OCI-LY3 (cell line): Measurements from ENCODE around the gene SRXN1.

Source experiments
- H2AFZ ChIP-seq: fragments of 200-600, 300-600 bp; shearing (Covaris generic); 2 replicates; pipeline ENCODE4 v1.6.0; 2014; ENCODE audit warnings: antibody characterized with exemption, low read depth, low read length
- H3K27ac ChIP-seq: fragments of 200-600, 300-600 bp; sonication (generic); 2 replicates; pipeline ENCODE4 v1.5.1; 2014; ENCODE audit warnings: mild to moderate bottlenecking, low read length, moderate library complexity, mixed read lengths
- H3K27me3 ChIP-seq: fragments of 200-600, 300-600 bp; sonication (generic); 2 replicates; pipeline ENCODE4 v1.6.1; 2014; ENCODE audit warnings: low read depth, low read length, mixed read lengths
- H3K36me3 ChIP-seq: fragments of 200-600, 300-600 bp; sonication (generic); replicated peaks from 2 replicates; pipeline ENCODE3; 2014; ENCODE audit warnings: low read depth, low read length, mixed read lengths
- H3K4me1 ChIP-seq: fragments of 300-600, 200-600 bp; sonication (generic); 2 replicates; pipeline ENCODE4 v1.6.1; 2014; ENCODE audit warnings: low read length, mixed read lengths
- H3K4me2 ChIP-seq: fragments of 200-600, 300-600 bp; sonication (generic); 2 replicates; pipeline ENCODE4 v1.6.1; 2014; ENCODE audit warnings: low read length, mixed read lengths
- H3K4me3 ChIP-seq: fragments of 300-600, 200-600 bp; sonication (generic); 2 replicates; pipeline ENCODE4 v1.5.1; 2014; ENCODE audit warnings: antibody characterized with exemption, mild to moderate bottlenecking, low read length, moderate library complexity
- H3K79me2 ChIP-seq: fragments of 300-600, 200-600 bp; shearing (Covaris generic); 2 replicates; pipeline ENCODE4 v1.6.1; 2014; ENCODE audit warnings: mild to moderate bottlenecking, low read length, mixed read lengths
- H3K9ac ChIP-seq: fragments of 300-600, 200-600 bp; shearing (Covaris generic); 2 replicates; pipeline ENCODE4 v1.6.0; 2014; ENCODE audit warnings: mild to moderate bottlenecking, low read length, moderate library complexity
- H3K9me3 ChIP-seq: fragments of 200-600, 300-600 bp; shearing (Covaris generic); 2 replicates; pipeline ENCODE4 v1.6.1; 2014; ENCODE audit warnings: low read length, mixed read lengths; ENCODE audit not compliant: insufficient read depth
- H4K20me1 ChIP-seq: fragments of 200-600, 300-600 bp; sonication (generic); 2 replicates; pipeline ENCODE4 v1.6.1; 2016; ENCODE audit warnings: low read length, mixed read lengths; ENCODE audit not compliant: insufficient read depth
- EZH2phosphoT487 ChIP-seq: fragments of 200-600 bp; shearing (Covaris generic); IDR thresholded peaks from 2 replicates; pipeline ENCODE4 v1.6.1; 2018; ENCODE audit warnings: antibody characterized with exemption, mixed run types, low read depth
- TF ChIP-seq, protein P1 (sequence below): fragments of 200-600, 300-600 bp; sonication (generic); IDR thresholded peaks from 2 replicates; pipeline ENCODE4 v1.5.1; 2014; ENCODE audit warnings: antibody characterized with exemption, low read length, low read depth

SRXN1 gene

DNA sequence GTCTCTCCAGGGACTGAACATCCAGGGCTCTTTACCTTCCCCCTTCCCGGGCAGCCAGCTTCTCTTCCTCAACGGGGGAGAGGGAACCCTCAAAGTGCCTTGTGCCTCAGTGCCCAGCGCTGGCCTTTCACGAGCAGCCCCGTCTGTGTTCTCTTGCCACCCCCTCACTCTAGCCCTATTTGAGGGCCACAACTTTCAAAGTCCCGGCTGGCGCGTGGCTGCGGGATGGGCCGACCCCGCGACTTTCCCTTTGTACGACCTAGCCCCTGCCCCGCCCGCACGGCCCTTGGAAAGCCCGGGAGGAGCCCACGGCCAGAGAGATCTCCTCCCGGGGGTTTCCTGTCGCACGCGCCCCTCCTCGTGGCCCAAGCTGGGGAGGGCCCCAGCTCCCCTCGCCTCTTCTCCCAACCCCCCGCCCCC is 22.0 kb upstream of the SRXN1 start:
- Histone ChIP-seq H3K4me2 (peak overlapping the region; percentile 94), H3K4me3 (peak overlapping the region; percentile 71), H3K79me2 (peaks cover 14% of the 10 kb centered on the region), H3K9ac (peak overlapping the region; percentile 81), H3K9me3 (no peaks in the 10 kb centered on the region), H3K27me3 (no peaks in the 10 kb centered on the region), H4K20me1 (no peaks in the 10 kb centered on the region), H3K36me3 (peaks cover 5% of the 10 kb centered on the region), H3K4me1 (peaks cover 89% of the 10 kb centered on the region), H2AFZ (0 out of 2 replicates have a peak overlapping the region, but pooled peaks have one; percentile 0), H3K27ac (peak overlapping the region; percentile 94)
- no peak for TF ChIP-seq EZH2phosphoT487
- TF ChIP-seq, protein P1, sequence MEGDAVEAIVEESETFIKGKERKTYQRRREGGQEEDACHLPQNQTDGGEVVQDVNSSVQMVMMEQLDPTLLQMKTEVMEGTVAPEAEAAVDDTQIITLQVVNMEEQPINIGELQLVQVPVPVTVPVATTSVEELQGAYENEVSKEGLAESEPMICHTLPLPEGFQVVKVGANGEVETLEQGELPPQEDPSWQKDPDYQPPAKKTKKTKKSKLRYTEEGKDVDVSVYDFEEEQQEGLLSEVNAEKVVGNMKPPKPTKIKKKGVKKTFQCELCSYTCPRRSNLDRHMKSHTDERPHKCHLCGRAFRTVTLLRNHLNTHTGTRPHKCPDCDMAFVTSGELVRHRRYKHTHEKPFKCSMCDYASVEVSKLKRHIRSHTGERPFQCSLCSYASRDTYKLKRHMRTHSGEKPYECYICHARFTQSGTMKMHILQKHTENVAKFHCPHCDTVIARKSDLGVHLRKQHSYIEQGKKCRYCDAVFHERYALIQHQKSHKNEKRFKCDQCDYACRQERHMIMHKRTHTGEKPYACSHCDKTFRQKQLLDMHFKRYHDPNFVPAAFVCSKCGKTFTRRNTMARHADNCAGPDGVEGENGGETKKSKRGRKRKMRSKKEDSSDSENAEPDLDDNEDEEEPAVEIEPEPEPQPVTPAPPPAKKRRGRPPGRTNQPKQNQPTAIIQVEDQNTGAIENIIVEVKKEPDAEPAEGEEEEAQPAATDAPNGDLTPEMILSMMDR = no peak

DNA sequence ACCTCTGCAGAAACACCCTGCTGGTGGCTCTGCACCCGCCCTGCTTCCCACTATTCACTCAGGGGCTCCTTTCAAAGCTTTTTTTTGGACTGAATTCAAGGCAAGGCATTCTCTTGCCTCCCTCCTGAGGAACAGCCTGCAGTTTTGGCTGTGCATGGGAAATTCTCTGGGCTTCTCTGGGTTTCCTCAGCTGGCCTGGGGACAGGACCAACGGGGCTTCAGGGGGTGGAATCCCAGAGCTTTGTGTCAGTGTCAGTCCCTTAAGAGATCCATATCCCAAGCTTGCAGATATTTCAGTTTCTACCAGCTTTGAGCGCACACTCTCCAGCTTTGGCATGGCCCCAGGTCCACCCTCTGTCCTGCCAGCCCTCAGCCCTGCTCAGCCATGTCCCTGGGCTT is 20.6 kb upstream of the SRXN1 start:
- H2AFZ ChIP-seq = no peak overlapping the region
- peak overlapping the region; percentile 71 for H3K4me3 ChIP-seq
- no peaks in the 10 kb centered on the region for H3K27me3 ChIP-seq
- H3K9me3 ChIP-seq = no peaks in the 10 kb centered on the region
- peaks cover 81% of the 10 kb centered on the region for H3K4me1 ChIP-seq
- peaks cover 9% of the 10 kb centered on the region for H3K36me3 ChIP-seq
- peak overlapping the region; percentile 81 for H3K9ac ChIP-seq
- H3K4me2 ChIP-seq = peak overlapping the region; percentile 94
- H3K79me2 ChIP-seq = peaks cover 14% of the 10 kb centered on the region
- peak overlapping the region; percentile 94 for H3K27ac ChIP-seq
- H4K20me1 ChIP-seq = no peaks in the 10 kb centered on the region
- TF ChIP-seq, protein P1 = no peak
- TF ChIP-seq EZH2phosphoT487 = no peak

DNA sequence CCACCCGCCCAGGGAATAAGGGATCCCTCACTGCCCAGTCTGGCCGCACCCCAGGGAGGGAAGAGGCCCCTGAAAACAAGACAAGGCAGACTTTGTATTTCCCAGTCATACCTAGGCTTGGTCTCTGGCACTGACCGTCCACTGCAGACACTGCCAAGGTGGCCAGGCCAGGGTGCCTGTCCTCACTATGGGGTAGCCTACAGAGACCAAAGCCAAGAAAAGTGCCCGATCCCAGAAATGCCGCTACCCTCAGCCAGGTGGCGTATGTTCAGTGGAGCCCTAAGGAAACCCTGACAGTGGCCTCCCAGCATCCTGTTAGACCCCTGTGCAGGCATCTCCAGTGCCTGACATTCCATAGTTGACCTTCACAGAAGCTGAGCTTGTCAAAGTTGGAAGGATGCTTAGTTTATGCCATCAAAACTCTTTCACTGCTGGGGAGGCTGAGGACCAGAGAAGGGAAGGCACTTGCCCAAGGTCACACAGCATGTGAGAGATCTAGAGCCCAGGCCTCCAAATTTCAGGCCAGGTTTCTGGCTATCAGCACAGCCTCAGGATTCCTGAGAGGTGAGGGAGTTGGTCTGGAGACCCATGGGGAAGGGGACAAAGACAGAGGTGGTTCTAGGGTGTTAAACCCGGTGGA is 20.1 kb upstream of the SRXN1 start:
- Histone ChIP-seq H3K9ac (peak overlapping the region; percentile 81), H3K36me3 (peaks cover 9% of the 10 kb centered on the region), H3K9me3 (no peaks in the 10 kb centered on the region), H3K4me3 (peak overlapping the region; percentile 71), H4K20me1 (no peaks in the 10 kb centered on the region), H3K4me1 (peaks cover 80% of the 10 kb centered on the region), H3K27ac (peak overlapping the region; percentile 94), H2AFZ (0 out of 2 replicates have a peak overlapping the region, but pooled peaks have one; percentile 37), H3K27me3 (no peaks in the 10 kb centered on the region), H3K79me2 (peaks cover 14% of the 10 kb centered on the region), H3K4me2 (peak overlapping the region; percentile 94)
- no peak for TF ChIP-seq EZH2phosphoT487
- TF ChIP-seq, protein P1 = peak; percentile 69

DNA sequence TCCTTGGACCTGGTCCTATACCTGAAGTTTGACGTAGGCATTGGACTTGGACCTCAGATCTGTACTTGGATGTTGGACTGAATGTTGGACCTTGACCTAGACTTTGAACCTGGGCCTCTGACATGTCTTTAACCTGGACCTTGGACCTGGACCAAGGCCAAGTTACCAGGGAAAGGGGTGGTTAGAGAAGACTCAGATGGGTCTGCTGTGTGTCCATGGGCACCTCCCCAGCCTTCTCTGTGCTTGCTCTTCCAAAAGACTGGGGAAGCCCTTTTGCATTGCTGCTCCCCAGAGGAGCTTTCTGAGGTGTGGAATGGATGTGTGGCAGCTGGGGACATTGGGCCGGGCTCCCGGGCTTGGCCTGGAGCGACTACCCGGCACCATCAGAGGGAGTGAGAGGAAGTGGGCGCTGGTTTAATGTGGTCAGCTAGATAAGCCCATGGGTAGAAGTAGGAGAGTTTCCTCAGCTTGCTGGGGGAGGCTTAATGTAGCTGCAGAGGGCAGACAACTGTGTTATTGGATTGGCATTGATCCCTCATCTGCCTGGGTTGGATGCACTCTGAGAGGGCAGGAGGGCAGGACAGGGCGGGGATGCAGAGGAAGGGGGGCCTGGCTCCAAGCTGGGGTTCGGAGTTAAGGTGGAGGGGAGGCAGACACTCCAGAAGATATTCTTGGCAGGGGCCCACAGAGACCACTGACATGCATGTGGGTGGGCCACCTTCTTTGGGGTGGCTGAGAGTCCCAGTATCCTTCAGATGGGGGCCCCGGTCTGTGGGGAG is 18.4 kb upstream of the SRXN1 start:
- Histone ChIP-seq H3K4me1 (peaks cover 80% of the 10 kb centered on the region), H3K27ac (peak overlapping the region; percentile 4; the same call in 1 of the 2 replicates), H3K9ac (no peak overlapping the region; the same call in 1 of the 2 replicates), H3K4me2 (peak overlapping the region; percentile 94; the same call in 1 of the 2 replicates), H3K4me3 (no peak overlapping the region), H3K36me3 (peaks cover 9% of the 10 kb centered on the region), H4K20me1 (no peaks in the 10 kb centered on the region), H2AFZ (no peak overlapping the region), H3K9me3 (no peaks in the 10 kb centered on the region), H3K27me3 (no peaks in the 10 kb centered on the region), H3K79me2 (peaks cover 14% of the 10 kb centered on the region)
- TF ChIP-seq, protein P1 = no peak
- no peak for TF ChIP-seq EZH2phosphoT487
